Measurements from ENCODE around the gene MMP25.
A peak's percentile ranks its signal among the peaks of the same experiment; 100 is the strongest.

The MMP25 gene

DNA sequence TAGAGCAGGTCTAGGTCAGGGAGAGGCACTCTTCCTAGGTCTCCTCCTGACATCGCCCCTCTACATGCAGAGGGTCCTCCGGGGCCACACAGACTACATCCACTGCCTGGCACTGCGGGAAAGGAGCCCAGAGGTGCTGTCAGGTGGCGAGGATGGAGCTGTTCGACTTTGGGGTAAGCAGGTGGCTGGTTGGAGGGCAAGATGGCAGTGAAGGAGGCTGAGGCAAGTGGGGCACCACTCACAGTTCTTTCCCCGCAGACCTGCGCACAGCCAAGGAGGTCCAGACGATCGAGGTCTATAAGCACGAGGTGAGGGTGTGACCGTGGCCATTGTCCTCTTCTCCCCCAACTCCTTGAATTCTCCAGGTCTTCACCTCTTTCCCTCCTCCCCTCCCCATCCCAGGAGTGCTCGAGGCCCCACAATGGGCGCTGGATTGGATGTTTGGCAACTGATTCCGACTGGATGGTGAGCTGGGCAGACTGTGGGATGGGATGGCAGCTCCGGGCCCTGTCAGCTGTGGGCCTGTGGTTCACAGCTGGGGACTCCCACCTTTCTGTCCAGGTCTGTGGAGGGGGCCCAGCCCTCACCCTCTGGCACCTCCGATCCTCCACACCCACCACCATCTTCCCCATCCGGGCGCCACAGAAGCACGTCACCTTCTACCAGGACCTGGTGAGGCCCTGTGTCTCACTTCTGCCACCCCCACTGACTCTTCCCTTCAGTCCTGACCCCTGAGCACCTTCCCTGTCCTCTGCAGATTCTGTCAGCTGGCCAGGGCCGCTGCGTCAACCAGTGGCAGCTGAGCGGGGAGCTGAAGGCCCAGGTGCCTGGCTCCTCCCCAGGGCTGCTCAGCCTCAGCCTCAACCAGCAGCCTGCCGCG is 19.5 kb upstream of the MMP25 start:
- TF ChIP-seq CTCF (conservative IDR thresholded peaks at IDR 0.05; ENCODE audit: low read depth, low read length): no peak
- H3K4me3 ChIP-seq (ENCODE audit: low read length): no peak overlapping the region
- DNase-seq (ENCODE audit: low read depth): no peak

- no peak for DNase-seq (ENCODE audit: low read depth)
- no peak for TF ChIP-seq CTCF (conservative IDR thresholded peaks at IDR 0.05; ENCODE audit: low read depth, low read length)
- H3K4me3 ChIP-seq (ENCODE audit: low read length): no peak overlapping the region
Measured at GRCh38 chr16:3027489-3027795, 18.9 kb upstream of the MMP25 start.

DNA sequence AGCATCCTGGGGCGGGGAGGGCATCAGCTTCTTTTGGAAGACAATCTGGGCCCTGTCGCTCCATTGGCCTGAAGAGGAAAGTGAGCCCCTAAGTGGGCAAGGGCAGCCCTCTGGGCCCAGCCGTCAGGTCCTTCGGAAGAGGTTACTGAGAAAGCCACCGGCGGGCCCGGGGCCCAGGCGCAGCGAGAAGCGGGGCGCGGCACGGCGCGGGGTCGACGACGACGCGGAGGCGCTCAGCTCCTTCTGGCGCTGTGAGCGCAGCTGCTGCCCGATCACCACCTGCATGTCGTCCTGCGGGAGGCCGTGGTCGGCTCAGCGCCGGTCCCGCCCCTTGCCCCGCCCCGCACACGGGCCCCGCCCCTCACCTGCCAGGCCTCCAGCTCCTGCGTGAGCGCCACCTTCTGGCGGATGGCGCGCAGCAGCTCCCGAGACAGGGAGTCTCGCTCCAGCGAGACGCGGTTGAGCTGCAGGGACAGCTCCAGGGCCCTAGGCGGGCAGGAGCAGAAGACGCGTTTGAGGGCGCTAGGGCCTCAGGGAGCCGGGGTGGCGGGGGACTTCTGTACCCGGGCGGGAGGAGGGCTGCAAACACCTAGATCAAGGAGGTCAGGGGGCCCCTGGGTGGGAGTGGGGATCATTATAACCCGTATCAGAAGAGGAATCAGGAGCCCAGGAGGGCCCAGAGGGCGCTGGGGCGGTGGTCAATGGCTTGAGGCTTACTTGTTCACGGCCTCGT is 18.2 kb upstream of the MMP25 start:
- peak; percentile 76 for TF ChIP-seq CTCF (conservative IDR thresholded peaks at IDR 0.05; ENCODE audit: low read depth, low read length)
- DNase-seq (ENCODE audit: low read depth): peak; percentile 43
- no peak overlapping the region for H3K4me3 ChIP-seq (ENCODE audit: low read length)

- TF ChIP-seq CTCF (conservative IDR thresholded peaks at IDR 0.05; ENCODE audit: low read depth, low read length): no peak
- no peak overlapping the region for H3K4me3 ChIP-seq (ENCODE audit: low read length)
- no peak for DNase-seq (ENCODE audit: low read depth)
Measured at GRCh38 chr16:3028716-3029319, 17.5 kb upstream of the MMP25 start.

DNA sequence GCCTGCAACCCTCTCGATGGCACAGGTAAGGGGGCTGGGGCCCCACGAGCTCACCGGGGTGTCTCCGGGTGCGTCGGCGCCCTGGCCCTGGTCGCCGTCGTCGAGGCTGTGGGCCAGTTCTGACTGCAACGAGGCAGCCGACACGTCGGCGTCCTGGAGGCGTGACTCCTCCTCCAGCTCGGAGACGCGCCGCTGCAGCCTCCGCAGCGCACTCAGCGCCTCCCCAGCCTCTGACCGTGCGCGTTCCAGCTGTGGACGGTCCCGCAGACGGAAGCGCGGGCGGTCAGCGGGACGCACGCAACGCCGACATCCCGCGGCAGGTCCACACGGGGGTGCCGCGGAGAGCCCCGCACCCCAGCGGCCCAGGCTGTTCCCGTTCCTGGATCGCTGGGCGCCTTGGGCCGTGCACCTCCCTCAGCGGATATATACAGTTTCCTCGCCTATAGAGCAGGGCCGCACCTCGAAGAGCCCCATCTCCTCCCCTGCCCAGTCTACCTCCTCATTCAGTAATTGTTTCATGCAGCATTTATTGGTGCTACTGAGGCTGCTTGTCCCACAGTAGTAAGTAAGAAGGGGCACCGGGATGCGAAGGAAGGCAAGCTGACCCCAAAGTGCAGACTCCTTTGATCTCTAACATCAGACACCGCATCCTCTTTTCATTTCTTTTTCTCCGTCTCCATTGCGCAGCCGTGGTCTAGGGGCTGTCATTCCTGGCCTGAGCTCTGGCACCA is 16.7 kb upstream of the MMP25 start:
- TF ChIP-seq CTCF (conservative IDR thresholded peaks at IDR 0.05; ENCODE audit: low read depth, low read length): no peak
- no peak overlapping the region for H3K4me3 ChIP-seq (ENCODE audit: low read length)
- DNase-seq (ENCODE audit: low read depth): no peak

GRCh38 chr16:3030222-3031212 is 15.8 kb upstream of the MMP25 start:
- DNase-seq (ENCODE audit: low read depth): no peak
- no peak overlapping the region for H3K4me3 ChIP-seq (ENCODE audit: low read length)
- TF ChIP-seq CTCF (conservative IDR thresholded peaks at IDR 0.05; ENCODE audit: low read depth, low read length): no peak
